ENCODE measurements around the gene OR52E2.
"Not testable (repeated sequence)": the region's sequence is repeated elsewhere in the genome, so short reads cannot be mapped to it uniquely, and the experiment has no call there.

The OR52E2 gene

GRCh38 chr11:5059391-5059790 lies at the start of gene OR52E2:
TSS of gene OR52E2 (minus strand) at chr11:5059627. CDS start at chr11:5059627, 0 bp downstream.
- no peak for DNase-seq

GRCh38 chr11:5107285-5107684 lies 47.9 kb upstream of the OR52E2 start:
- DNase-seq, result no peak

DNA sequence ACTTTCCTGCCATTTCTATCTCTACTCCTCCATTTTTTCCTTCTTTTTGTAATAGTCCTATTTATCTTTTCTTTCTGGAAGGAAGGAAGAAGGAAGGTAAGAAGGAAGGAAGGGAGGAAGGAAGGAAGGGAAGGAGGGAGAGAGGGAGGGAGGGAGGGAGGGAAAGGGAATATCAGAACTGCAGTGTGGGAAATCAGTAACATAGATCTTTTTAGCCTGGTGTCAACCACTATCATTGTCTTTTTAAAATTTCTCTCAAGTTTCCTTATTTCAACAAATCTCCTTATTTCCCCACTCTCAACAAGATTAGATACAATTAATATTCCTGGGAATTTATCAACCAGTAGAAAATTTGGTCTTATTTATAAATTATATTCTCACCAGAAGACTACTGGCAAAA lies 43.6 kb upstream of the OR52E2 start:
- DNase-seq, result no peak

- peak; percentile 22 to 81 for DNase-seq
Observed at GRCh38 chr11:5102246-5102645, 42.8 kb upstream of the OR52E2 start.

- no peak for DNase-seq
Observed at GRCh38 chr11:5096011-5096410, 36.6 kb upstream of the OR52E2 start.

DNA sequence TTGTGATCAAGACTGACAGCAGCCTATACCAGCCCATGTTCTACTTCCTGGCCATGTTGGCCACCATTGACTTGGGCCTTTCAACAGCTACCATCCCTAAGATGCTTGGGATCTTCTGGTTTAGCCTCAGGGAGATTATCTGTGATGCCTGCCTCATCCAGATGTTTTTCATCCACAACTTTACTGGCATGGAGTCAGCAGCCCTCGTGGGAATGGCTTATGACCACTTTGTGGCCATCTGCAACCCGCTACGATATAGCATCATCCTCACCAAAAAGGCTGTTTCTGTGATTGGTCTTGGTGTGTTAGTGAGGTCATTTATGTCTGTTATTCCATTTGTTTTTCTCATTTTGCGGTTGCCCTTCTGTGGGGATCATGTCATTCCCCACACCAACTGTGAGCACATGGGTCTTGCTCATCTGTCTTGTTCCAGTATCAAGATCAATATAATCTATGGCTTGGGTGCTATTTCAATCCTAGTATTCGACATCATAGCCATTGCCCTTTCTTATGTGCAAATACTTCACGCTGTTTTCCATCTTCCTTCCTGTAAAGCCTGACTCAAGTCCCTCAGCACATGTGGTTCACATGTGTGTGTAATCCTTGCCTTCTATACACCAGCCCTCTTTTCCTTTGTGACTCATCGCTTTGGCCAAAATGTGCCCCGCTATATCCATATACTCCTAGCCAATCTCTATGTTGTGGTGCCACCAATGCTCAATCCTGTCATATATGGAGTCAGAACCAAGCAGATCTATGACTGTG lies 33.6 kb upstream of the OR52E2 start:
- no peak for DNase-seq

- DNase-seq, result no peak
Observed at GRCh38 chr11:5090668-5091067, 31.2 kb upstream of the OR52E2 start.

GRCh38 chr11:5088556-5088955 lies 29.1 kb upstream of the OR52E2 start:
- no peak for DNase-seq

DNA sequence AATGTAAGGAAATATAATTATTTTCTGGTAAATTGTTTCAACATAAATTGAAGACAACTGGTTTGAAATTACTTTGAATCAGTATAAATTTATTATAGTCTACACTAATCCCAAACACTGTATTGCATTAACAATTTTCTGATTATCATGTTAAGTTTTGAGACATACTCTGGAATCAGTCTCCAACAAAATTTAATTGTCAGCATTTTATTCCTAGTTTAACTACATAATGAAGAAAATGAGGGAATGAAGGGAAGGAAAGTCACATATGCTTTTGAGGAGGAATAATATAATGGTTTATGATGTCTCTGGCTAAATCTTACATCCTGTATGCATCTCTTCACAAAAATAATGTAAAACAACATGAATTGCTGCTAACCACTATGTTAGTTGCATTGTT lies 24.2 kb upstream of the OR52E2 start:
- DNase-seq, result no peak

GRCh38 chr11:5081405-5081804 lies 22.0 kb upstream of the OR52E2 start:
- no peak for DNase-seq

- no peak for DNase-seq
Observed at GRCh38 chr11:5071799-5072198, 12.4 kb upstream of the OR52E2 start.

DNA sequence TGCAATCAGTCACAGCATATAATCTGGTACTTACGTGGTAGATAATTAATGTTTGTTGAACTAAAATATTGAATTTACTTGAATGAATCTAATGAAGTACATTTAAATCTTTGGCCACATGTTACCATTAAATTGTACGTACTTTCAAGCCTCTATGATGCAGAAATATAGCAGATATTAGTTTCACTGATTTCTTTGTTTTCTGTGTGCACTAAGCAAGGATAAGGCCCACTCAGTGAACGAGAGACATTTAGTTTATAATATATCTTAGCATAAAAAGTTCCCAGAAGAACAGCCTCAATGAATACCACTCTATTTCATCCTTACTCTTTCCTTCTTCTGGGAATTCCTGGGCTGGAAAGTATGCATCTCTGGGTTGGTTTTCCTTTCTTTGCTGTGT lies 9.8 kb upstream of the OR52E2 start, which contains the start of gene OR52E1:
OR52E1 (plus strand) TSS at position 301 of the 400 bp plus-strand sequence.
- no peak for DNase-seq

DNA sequence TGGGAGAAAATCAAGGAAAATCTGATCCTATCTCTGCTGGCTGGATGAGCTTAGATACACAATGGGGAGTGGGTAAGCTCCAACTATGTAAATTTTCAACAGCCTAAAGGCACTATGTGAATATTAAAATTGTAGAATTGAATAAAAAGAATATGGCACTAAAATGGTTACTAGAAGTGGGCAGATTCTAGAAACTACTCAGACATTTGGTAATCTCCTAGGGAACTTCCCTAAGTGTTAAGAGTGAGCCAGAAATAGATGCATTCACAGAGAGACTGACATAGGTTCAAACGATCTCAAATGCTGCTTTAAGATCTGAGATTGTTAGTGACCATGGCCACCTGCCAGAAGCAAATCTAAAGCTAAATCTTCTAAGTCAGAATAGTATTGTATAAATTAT lies 5.6 kb upstream of the OR52E2 start:
- DNase-seq, result no peak

DNA sequence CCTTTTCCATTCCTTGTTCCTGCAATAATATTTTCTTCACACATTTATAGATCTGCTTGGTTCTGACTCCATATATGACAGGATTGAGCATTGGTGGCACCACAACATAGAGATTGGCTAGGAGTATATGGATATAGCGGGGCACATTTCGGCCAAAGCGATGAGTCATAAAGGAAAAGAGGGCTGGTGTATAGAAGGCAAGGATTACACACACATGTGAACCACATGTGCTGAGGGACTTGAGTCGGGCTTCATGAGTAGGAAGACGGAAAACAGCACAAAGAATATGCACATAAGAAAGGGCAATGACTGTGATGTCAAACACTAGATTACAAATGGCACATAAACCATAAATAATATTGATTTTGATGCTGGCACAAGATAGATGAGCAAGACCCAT lies 748 bp downstream of the OR52E2 start:
- DNase-seq, result not testable (repeated sequence)

DNA sequence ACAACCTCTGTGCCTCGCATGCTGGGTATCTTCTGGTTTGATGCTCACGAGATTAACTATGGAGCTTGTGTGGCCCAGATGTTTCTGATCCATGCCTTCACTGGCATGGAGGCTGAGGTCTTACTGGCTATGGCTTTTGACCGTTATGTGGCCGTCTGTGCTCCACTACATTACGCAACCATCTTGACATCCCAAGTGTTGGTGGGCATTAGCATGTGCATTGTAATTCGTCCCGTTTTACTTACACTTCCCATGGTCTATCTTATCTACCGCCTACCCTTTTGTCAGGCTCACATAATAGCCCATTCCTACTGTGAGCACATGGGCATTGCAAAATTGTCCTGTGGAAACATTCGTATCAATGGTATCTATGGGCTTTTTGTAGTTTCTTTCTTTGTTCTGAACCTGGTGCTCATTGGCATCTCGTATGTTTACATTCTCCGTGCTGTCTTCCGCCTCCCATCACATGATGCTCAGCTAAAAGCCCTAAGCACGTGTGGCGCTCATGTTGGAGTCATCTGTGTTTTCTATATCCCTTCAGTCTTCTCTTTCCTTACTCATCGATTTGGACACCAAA lies 12.6 kb downstream of the OR52E2 start:
- no peak for DNase-seq

- no peak for DNase-seq
Observed at GRCh38 chr11:5046226-5046625, 13.2 kb downstream of the OR52E2 start, which contains the start of gene OR52J3. TSS of gene OR52J3 (plus strand) at chr11:5046526. CDS start at chr11:5046526, 0 bp downstream.

GRCh38 chr11:5043380-5043779 lies 16.0 kb downstream of the OR52E2 start:
- peak in 1 of 2 experiments; percentile 41 for DNase-seq

DNA sequence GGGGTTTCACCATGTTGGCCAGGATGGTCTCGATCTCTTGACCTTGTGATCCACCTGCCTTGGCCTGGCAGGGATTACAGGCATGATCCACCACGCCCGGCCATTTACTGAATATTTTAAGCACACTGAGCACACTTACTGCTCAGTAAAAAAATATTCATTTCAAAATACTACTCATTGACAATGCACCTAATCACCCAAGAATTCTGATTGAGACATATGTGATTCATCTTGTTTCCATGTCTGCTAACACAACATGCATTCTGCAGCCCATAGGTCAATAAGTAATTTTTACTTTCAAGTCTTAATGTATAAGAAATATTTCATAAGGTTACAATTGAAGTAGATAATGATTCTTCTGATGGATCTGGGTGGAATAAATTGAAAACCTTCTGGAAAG lies 17.3 kb downstream of the OR52E2 start:
- no peak for DNase-seq

GRCh38 chr11:5040876-5041275 lies 18.6 kb downstream of the OR52E2 start:
- DNase-seq, result no peak

- DNase-seq, result no peak
Observed at GRCh38 chr11:5038341-5038740, 21.1 kb downstream of the OR52E2 start.

GRCh38 chr11:5037926-5038325 lies 21.5 kb downstream of the OR52E2 start:
- DNase-seq, result no peak

GRCh38 chr11:5036669-5037068 lies 22.8 kb downstream of the OR52E2 start:
- DNase-seq, result no peak

DNA sequence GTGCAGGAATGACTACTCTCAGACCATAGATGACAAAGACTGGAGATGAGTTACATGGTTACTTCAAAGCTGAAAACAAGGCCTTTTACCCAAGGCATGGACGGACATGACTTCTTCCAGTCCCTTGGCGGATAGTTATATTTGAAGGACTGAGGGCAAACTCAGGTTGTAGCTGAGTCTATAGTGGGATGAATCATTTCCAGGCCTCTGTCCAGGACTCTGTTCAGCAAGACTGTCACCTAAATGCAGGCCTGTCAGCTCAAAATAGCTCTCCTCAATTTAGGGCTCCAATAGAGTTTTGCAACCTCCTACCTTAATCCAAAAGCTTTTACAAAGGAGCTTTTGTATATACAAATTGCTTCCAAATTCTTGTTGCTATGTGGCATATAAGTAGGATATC lies 37.4 kb downstream of the OR52E2 start:
- DNase-seq, result no peak

- no peak for DNase-seq
Observed at GRCh38 chr11:5013012-5013411, 46.4 kb downstream of the OR52E2 start.

GRCh38 chr11:5011254-5011653 lies 48.2 kb downstream of the OR52E2 start:
- no peak for DNase-seq

All from NCI-H524 (cell line).